Loucy (cell line): ENCODE data around the gene ATG10.

Experiments
- H2AFZ ChIP-seq: fragments of 200-600 bp; sonication (generic); 2 replicates; pipeline ENCODE4 v1.6.0; 2016; ENCODE audit warnings: antibody characterized with exemption, mild to moderate bottlenecking, low read length, moderate library complexity
- H3F3A ChIP-seq: fragments of 200-600 bp; 2 replicates; pipeline ENCODE4 v1.6.0; 2016; ENCODE audit warnings: antibody characterized with exemption, low read depth, mild to moderate bottlenecking
- H3K27me3 ChIP-seq: fragments of 200-600 bp; sonication (generic); 2 replicates; pipeline ENCODE4 v1.6.1; 2014; ENCODE audit warnings: low read length, mild to moderate bottlenecking; ENCODE audit not compliant: insufficient read depth, poor library complexity, severe bottlenecking
- H3K36me3 ChIP-seq: fragments of 200-600 bp; sonication (generic); 2 replicates; pipeline ENCODE4 v1.6.1; 2016; ENCODE audit warnings: low read length; ENCODE audit not compliant: insufficient read depth
- H3K4me1 ChIP-seq: fragments of 200-600 bp; sonication (generic); 2 replicates; pipeline ENCODE4 v1.5.1; 2014; ENCODE audit warnings: low read length, mild to moderate bottlenecking; ENCODE audit not compliant: insufficient read depth, poor library complexity, severe bottlenecking
- H3K4me2 ChIP-seq: fragments of 200-600 bp; sonication (generic); 2 replicates; pipeline ENCODE4 v1.6.0; 2014; ENCODE audit warnings: antibody characterized with exemption, low read length, low read depth, mild to moderate bottlenecking; ENCODE audit not compliant: poor library complexity, severe bottlenecking
- H3K4me3 ChIP-seq: fragments of 200-600 bp; sonication (generic); 2 replicates; pipeline ENCODE4 v1.5.1; 2014; ENCODE audit warnings: low read length, mild to moderate bottlenecking, mixed read lengths; ENCODE audit not compliant: poor library complexity, severe bottlenecking
- H3K79me2 ChIP-seq: fragments of 200-600 bp; sonication (generic); 2 replicates; pipeline ENCODE4 v1.6.1; 2014; ENCODE audit warnings: low read length; ENCODE audit not compliant: insufficient read depth
- H3K9ac ChIP-seq: fragments of 200-600 bp; sonication (generic); 2 replicates; pipeline ENCODE4 v1.6.0; 2014; ENCODE audit warnings: mild to moderate bottlenecking, low read depth, low read length, moderate library complexity; ENCODE audit not compliant: poor library complexity, severe bottlenecking
- H3K9me2 ChIP-seq: fragments of 200-600 bp; sonication (generic); replicated peaks from 2 replicates; pipeline ENCODE4 v1.6.1; 2016; ENCODE audit warnings: low read depth, low read length, mixed read lengths
- H3K9me3 ChIP-seq: fragments of 200-600 bp; sonication (generic); 2 replicates; pipeline ENCODE4 v1.6.1; 2014; ENCODE audit warnings: mild to moderate bottlenecking, antibody characterized with exemption, low read length, low read depth; ENCODE audit not compliant: insufficient read depth
- H4K20me1 ChIP-seq: fragments of 200-600 bp; sonication (generic); 2 replicates; pipeline ENCODE4 v1.6.0; 2014; ENCODE audit warnings: antibody characterized with exemption, low read length, mild to moderate bottlenecking; ENCODE audit not compliant: insufficient read depth, poor library complexity, severe bottlenecking
- CTCF ChIP-seq: fragments of 200-600 bp; sonication (generic); conservative IDR thresholded peaks from 2 replicates; pipeline ENCODE4 v1.5.1; 2014; ENCODE audit warnings: mild to moderate bottlenecking, antibody characterized with exemption, low read length
- EZH2phosphoT487 ChIP-seq: fragments of 200-600 bp; IDR thresholded peaks from 2 replicates; pipeline ENCODE4 v1.6.1; 2018; ENCODE audit warnings: antibody characterized with exemption, mild to moderate bottlenecking, moderate library complexity, borderline replicate concordance

Gene ATG10

GRCh38 chr5:82296929-82297328 is 325.1 kb downstream of the ATG10 start:
- Histone ChIP-seq H3K27me3 (no peaks in the 10 kb centered on the region), H3K4me2 (no peak overlapping the region), H3K9me3 (no peaks in the 10 kb centered on the region), H3K79me2 (no peaks in the 10 kb centered on the region), H3K4me3 (no peak overlapping the region), H4K20me1 (no peaks in the 10 kb centered on the region), H3F3A (no peaks in the 10 kb centered on the region), H3K36me3 (no peaks in the 10 kb centered on the region), H3K9me2 (no peaks in the 10 kb centered on the region), H3K9ac (no peak overlapping the region), H3K4me1 (peaks cover 4% of the 10 kb centered on the region), H2AFZ (no peak overlapping the region)
- TF ChIP-seq CTCF (0 out of 2 replicates have a peak, but pooled peaks have one; percentile 20), EZH2phosphoT487 (no peak)

GRCh38 chr5:82297711-82298110 is 325.9 kb downstream of the ATG10 start:
- Histone ChIP-seq H2AFZ (no peak overlapping the region), H3K36me3 (no peaks in the 10 kb centered on the region), H3K4me1 (peaks cover 4% of the 10 kb centered on the region), H3K9ac (no peak overlapping the region), H3K4me2 (no peak overlapping the region), H3K9me3 (no peaks in the 10 kb centered on the region), H3F3A (no peaks in the 10 kb centered on the region), H3K9me2 (no peaks in the 10 kb centered on the region), H3K27me3 (no peaks in the 10 kb centered on the region), H4K20me1 (no peaks in the 10 kb centered on the region), H3K4me3 (no peak overlapping the region), H3K79me2 (no peaks in the 10 kb centered on the region)
- TF ChIP-seq EZH2phosphoT487 = no peak
- no peak for TF ChIP-seq CTCF

DNA sequence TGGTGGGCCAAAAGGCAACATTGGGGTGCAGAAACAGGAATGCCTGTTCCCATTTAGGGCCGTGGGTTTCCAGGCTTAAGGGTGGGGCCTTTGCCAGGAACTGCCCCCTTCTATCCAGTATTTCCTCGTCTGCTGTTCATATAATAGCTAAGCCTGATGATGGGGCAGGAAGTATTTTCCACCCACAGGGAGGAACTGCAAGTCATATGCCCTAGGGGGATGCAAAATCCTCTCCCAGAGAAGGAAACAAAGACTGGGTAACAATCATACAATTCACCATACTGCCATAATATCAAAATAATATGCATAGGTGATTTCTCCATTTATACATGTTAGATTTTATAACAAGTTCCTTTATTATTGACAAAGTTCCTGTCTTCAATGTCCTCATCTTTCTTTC is 326.8 kb downstream of the ATG10 start:
- no peak overlapping the region for H3K4me3 ChIP-seq
- H3K36me3 ChIP-seq = no peaks in the 10 kb centered on the region
- H4K20me1 ChIP-seq = no peaks in the 10 kb centered on the region
- H3K4me1 ChIP-seq = peaks cover 4% of the 10 kb centered on the region
- H3K27me3 ChIP-seq = no peaks in the 10 kb centered on the region
- no peaks in the 10 kb centered on the region for H3F3A ChIP-seq
- TF ChIP-seq CTCF = no peak
- no peak for TF ChIP-seq EZH2phosphoT487
- H2AFZ ChIP-seq = no peak overlapping the region
- no peak overlapping the region for H3K9ac ChIP-seq
- no peak overlapping the region for H3K4me2 ChIP-seq
- no peaks in the 10 kb centered on the region for H3K9me2 ChIP-seq
- H3K9me3 ChIP-seq = no peaks in the 10 kb centered on the region
- no peaks in the 10 kb centered on the region for H3K79me2 ChIP-seq
